HEK293 (cell line): ENCODE data around the gene USHBP1.

ENCODE experiments used
- BCL6B ChIP-seq: fragments of 450-650 bp; formaldehyde crosslinking; IDR thresholded peaks from 2 replicates; pipeline ENCODE4 v1.5.1; 2017; ENCODE audit warnings: missing biosample characterization, missing genetic modification characterization
- KLF9 ChIP-seq: fragments of 450-650 bp; formaldehyde crosslinking; IDR thresholded peaks from 2 replicates; pipeline ENCODE4 v1.5.1; 2016; ENCODE audit warnings: missing biosample characterization, missing genetic modification characterization, low read depth
- MYNN ChIP-seq: fragments of 450-650 bp; formaldehyde crosslinking; IDR thresholded peaks from 2 replicates; pipeline ENCODE4 v1.5.1; 2016; ENCODE audit warnings: missing biosample characterization, missing genetic modification characterization, borderline replicate concordance
- ZFP3 ChIP-seq: fragments of 450-650 bp; formaldehyde crosslinking; IDR thresholded peaks from 2 replicates; pipeline ENCODE4 v1.5.1; 2016; ENCODE audit warnings: low read depth, missing biosample characterization, missing genetic modification characterization
- ZNF140 ChIP-seq: fragments of 450-650 bp; formaldehyde crosslinking; IDR thresholded peaks from 2 replicates; pipeline ENCODE4 v1.5.1; 2016; ENCODE audit warnings: missing biosample characterization, missing genetic modification characterization
- ZNF266 ChIP-seq: fragments of 450-650 bp; formaldehyde crosslinking; IDR thresholded peaks from 2 replicates; pipeline ENCODE4 v1.5.1; 2016; ENCODE audit warnings: missing biosample characterization, missing genetic modification characterization, low read depth
- ZNF335 ChIP-seq: fragments of 450-650 bp; formaldehyde crosslinking; conservative IDR thresholded peaks from 2 replicates; pipeline ENCODE4 v1.5.1; 2016; ENCODE audit warnings: missing biosample characterization, missing genetic modification characterization
- ZNF341 ChIP-seq: fragments of 450-650 bp; formaldehyde crosslinking; IDR thresholded peaks from 2 replicates; pipeline ENCODE4; 2016; ENCODE audit warnings: low read depth, missing biosample characterization, missing genetic modification characterization
- ZNF510 ChIP-seq: fragments of 450-650 bp; formaldehyde crosslinking; IDR thresholded peaks from 2 replicates; pipeline ENCODE4 v1.5.1; 2018; ENCODE audit warnings: mild to moderate bottlenecking, missing genetic modification characterization, missing biosample characterization; ENCODE audit not compliant: insufficient replicate concordance
- ZNF560 ChIP-seq: fragments of 450-650 bp; formaldehyde crosslinking; IDR thresholded peaks from 2 replicates; pipeline ENCODE4 v1.5.1; 2017; ENCODE audit warnings: missing biosample characterization, missing genetic modification characterization, borderline replicate concordance
- ZNF776 ChIP-seq: fragments of 450-650 bp; formaldehyde crosslinking; IDR thresholded peaks from 2 replicates; pipeline ENCODE4 v1.5.0; 2017; ENCODE audit warnings: missing biosample characterization, missing genetic modification characterization, borderline replicate concordance
- ZNF791 ChIP-seq: fragments of 450-650 bp; formaldehyde crosslinking; IDR thresholded peaks from 2 replicates; pipeline ENCODE4 v1.5.1; 2016; ENCODE audit warnings: missing biosample characterization, missing genetic modification characterization
- TF ChIP-seq, protein P1 (sequence below): fragments of 450-650 bp; formaldehyde crosslinking; IDR thresholded peaks from 2 replicates; pipeline ENCODE4 v1.5.1; 2016; ENCODE audit warnings: missing biosample characterization, missing genetic modification characterization, borderline replicate concordance
- TF ChIP-seq, protein P2 (sequence below): fragments of 450-650 bp; formaldehyde crosslinking; conservative IDR thresholded peaks from 2 replicates; pipeline ENCODE4 v1.5.1; 2016; ENCODE audit warnings: low read depth, missing biosample characterization, missing genetic modification characterization
- TF ChIP-seq, protein P3 (sequence below): fragments of 450-650 bp; formaldehyde crosslinking; IDR thresholded peaks from 2 replicates; pipeline ENCODE4 v1.5.1; 2016; ENCODE audit warnings: missing biosample characterization, missing genetic modification characterization

USHBP1 gene

DNA sequence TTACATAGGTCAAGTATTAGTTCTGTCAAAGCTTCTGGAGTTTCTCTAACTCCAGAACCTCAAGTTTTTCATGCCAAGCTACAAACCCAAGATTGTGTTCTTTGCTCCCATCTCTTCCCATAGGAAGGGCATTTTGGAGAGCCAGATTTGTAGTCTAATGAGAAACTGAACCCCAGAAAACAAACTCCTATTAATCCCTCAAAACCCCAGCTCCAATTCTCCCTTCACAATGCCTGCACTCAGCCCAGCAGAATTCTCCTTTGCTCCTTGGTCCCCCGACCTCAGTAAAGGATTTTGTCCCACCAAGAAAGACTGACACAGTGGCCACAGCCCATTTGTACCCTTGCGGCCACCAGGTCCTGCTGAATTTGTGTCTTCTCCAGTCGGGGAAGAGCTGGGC lies 8.4 kb downstream of the USHBP1 start (continued):
- TF ChIP-seq, protein P1, sequence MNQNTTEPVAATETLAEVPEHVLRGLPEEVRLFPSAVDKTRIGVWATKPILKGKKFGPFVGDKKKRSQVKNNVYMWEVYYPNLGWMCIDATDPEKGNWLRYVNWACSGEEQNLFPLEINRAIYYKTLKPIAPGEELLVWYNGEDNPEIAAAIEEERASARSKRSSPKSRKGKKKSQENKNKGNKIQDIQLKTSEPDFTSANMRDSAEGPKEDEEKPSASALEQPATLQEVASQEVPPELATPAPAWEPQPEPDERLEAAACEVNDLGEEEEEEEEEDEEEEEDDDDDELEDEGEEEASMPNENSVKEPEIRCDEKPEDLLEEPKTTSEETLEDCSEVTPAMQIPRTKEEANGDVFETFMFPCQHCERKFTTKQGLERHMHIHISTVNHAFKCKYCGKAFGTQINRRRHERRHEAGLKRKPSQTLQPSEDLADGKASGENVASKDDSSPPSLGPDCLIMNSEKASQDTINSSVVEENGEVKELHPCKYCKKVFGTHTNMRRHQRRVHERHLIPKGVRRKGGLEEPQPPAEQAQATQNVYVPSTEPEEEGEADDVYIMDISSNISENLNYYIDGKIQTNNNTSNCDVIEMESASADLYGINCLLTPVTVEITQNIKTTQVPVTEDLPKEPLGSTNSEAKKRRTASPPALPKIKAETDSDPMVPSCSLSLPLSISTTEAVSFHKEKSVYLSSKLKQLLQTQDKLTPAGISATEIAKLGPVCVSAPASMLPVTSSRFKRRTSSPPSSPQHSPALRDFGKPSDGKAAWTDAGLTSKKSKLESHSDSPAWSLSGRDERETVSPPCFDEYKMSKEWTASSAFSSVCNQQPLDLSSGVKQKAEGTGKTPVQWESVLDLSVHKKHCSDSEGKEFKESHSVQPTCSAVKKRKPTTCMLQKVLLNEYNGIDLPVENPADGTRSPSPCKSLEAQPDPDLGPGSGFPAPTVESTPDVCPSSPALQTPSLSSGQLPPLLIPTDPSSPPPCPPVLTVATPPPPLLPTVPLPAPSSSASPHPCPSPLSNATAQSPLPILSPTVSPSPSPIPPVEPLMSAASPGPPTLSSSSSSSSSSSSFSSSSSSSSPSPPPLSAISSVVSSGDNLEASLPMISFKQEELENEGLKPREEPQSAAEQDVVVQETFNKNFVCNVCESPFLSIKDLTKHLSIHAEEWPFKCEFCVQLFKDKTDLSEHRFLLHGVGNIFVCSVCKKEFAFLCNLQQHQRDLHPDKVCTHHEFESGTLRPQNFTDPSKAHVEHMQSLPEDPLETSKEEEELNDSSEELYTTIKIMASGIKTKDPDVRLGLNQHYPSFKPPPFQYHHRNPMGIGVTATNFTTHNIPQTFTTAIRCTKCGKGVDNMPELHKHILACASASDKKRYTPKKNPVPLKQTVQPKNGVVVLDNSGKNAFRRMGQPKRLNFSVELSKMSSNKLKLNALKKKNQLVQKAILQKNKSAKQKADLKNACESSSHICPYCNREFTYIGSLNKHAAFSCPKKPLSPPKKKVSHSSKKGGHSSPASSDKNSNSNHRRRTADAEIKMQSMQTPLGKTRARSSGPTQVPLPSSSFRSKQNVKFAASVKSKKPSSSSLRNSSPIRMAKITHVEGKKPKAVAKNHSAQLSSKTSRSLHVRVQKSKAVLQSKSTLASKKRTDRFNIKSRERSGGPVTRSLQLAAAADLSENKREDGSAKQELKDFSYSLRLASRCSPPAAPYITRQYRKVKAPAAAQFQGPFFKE (tag by site-specific recombination): no peak
- no peak for TF ChIP-seq MYNN (tag by site-specific recombination)
- TF ChIP-seq ZNF776 (tag by site-specific recombination): no peak
- TF ChIP-seq ZNF560 (tag by site-specific recombination): no peak
- TF ChIP-seq ZNF791: no peak
- TF ChIP-seq KLF9: no peak
- TF ChIP-seq ZFP3 (tag by site-specific recombination): peak; percentile 94
- no peak for TF ChIP-seq ZNF341 (tag by site-specific recombination)
- TF ChIP-seq, protein P2, sequence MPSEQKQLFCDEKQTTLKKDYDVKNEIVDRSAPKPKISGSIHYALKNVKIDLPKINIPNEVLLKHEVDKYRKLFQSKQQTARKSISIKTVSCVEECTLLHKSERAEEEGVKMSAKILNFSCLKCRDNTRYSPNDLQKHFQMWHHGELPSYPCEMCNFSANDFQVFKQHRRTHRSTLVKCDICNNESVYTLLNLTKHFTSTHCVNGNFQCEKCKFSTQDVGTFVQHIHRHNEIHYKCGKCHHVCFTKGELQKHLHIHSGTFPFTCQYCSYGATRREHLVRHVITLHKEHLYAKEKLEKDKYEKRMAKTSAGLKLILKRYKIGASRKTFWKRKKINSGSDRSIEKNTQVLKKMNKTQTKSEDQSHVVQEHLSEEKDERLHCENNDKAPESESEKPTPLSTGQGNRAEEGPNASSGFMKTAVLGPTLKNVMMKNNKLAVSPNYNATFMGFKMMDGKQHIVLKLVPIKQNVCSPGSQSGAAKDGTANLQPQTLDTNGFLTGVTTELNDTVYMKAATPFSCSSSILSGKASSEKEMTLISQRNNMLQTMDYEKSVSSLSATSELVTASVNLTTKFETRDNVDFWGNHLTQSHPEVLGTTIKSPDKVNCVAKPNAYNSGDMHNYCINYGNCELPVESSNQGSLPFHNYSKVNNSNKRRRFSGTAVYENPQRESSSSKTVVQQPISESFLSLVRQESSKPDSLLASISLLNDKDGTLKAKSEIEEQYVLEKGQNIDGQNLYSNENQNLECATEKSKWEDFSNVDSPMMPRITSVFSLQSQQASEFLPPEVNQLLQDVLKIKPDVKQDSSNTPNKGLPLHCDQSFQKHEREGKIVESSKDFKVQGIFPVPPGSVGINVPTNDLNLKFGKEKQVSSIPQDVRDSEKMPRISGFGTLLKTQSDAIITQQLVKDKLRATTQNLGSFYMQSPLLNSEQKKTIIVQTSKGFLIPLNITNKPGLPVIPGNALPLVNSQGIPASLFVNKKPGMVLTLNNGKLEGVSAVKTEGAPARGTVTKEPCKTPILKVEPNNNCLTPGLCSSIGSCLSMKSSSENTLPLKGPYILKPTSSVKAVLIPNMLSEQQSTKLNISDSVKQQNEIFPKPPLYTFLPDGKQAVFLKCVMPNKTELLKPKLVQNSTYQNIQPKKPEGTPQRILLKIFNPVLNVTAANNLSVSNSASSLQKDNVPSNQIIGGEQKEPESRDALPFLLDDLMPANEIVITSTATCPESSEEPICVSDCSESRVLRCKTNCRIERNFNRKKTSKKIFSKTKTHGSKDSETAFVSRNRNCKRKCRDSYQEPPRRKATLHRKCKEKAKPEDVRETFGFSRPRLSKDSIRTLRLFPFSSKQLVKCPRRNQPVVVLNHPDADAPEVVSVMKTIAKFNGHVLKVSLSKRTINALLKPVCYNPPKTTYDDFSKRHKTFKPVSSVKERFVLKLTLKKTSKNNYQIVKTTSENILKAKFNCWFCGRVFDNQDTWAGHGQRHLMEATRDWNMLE: no peak
- no peak for TF ChIP-seq BCL6B
- no peak for TF ChIP-seq ZNF510
- TF ChIP-seq, protein P3, sequence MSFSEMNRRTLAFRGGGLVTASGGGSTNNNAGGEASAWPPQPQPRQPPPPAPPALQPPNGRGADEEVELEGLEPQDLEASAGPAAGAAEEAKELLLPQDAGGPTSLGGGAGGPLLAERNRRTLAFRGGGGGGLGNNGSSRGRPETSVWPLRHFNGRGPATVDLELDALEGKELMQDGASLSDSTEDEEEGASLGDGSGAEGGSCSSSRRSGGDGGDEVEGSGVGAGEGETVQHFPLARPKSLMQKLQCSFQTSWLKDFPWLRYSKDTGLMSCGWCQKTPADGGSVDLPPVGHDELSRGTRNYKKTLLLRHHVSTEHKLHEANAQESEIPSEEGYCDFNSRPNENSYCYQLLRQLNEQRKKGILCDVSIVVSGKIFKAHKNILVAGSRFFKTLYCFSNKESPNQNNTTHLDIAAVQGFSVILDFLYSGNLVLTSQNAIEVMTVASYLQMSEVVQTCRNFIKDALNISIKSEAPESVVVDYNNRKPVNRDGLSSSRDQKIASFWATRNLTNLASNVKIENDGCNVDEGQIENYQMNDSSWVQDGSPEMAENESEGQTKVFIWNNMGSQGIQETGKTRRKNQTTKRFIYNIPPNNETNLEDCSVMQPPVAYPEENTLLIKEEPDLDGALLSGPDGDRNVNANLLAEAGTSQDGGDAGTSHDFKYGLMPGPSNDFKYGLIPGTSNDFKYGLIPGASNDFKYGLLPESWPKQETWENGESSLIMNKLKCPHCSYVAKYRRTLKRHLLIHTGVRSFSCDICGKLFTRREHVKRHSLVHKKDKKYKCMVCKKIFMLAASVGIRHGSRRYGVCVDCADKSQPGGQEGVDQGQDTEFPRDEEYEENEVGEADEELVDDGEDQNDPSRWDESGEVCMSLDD (tag by site-specific recombination): no peak
- no peak for TF ChIP-seq ZNF266 (tag by site-specific recombination)
- TF ChIP-seq ZNF140: no peak
- TF ChIP-seq ZNF335 (tag by site-specific recombination): 0 out of 2 replicates have a peak, but pooled peaks have one; percentile 15
